ENCODE measurements around the gene PLEKHG1. TPM values are rescaled to one million over a fixed set of nuclear protein-coding genes. Genes with fewer than 3 reads are reported as not detected.

Gene PLEKHG1
- total and polyA plus RNA-seq, 2 of the 13 experiments (the other 11 are each of a cell fraction or from before 2014, with no cell fraction given) = 0.03 to 0.04 TPM

DNA sequence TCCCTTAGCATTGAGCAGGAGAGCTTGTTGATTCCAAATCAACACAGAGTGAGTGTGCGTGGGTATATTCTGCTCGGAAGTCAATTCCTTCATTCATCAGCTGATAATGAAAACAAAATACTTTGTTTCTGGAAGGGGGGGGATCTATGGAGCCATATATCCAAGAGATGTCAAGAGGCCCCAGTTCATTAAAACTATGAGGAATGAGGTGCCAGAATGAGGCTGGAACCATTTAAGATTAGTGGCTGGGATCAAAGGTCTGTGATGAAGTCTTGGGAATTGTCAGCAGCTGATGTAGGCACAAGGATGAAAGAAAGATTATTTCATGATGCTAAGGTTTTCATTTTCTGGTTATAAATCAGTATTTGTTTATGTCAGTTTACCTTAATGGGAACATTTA lies 30.5 kb upstream of the PLEKHG1 start:
- CTCF ChIA-PET (ENCODE audit: low intra/inter-chr PET ratio, low total read pairs) = interaction anchor here (0.8 kb wide), 1 partner anchor 32 kb away, joined by 3 read pairs; no protein-coding TSS in a partner anchor
- ATAC-seq (no peak), FAIRE-seq (no peak), DNase-seq (ENCODE audit: low spot score) (no peak)
- POLR2A ChIA-PET = no interaction called here
- in situ Hi-C loops (cut with HindIII; ENCODE audit: extremely low pct_ligation_motif_present, low pct_unique_long_range_greater_than_20kb) (no loop called here), intact Hi-C loops (cut with micrococcal nuclease; ENCODE audit: unreplicated experiment) (no loop called here)
- no peaks in the 10 kb centered on the region for H3K27me3 ChIP-seq (ENCODE audit: control insufficient read depth in 1 of 2, insufficient read depth in 2 of 2, low read length in 2 of 2)
- 84% methylated on average over 2 of the region's 2 CpGs for WGBS (ENCODE audit: low lambda C conversion rate)
- no peak overlapping the region for H3K9ac ChIP-seq (ENCODE audit: insufficient read depth, low read depth, low read length)
- H3K4me3 ChIP-seq (replicated peaks in 1 of 3; ENCODE audit: insufficient read depth in 1 of 3, low read depth in 2 of 3, low read length in 3 of 3) = no peak overlapping the region
- H2AFZ ChIP-seq (ENCODE audit: low read length) = no peak overlapping the region
- peaks cover 34% of the 10 kb centered on the region for H3K4me1 ChIP-seq (ENCODE audit: insufficient read depth, low read length)
- no peaks in the 10 kb centered on the region for H3K9me3 ChIP-seq (ENCODE audit: low read length)
- H3K79me2 ChIP-seq (ENCODE audit: insufficient read depth, low read length) = no peaks in the 10 kb centered on the region
- no peaks in the 10 kb centered on the region for H3K36me3 ChIP-seq (replicated peaks in 1 of 2; ENCODE audit: control insufficient read depth in 1 of 2, insufficient read depth in 2 of 2, low read length in 2 of 2)
- H3K27ac ChIP-seq (ENCODE audit: extremely low read length, insufficient read depth, low read length) = no peak overlapping the region
- TF ChIP-seq, protein P1, sequence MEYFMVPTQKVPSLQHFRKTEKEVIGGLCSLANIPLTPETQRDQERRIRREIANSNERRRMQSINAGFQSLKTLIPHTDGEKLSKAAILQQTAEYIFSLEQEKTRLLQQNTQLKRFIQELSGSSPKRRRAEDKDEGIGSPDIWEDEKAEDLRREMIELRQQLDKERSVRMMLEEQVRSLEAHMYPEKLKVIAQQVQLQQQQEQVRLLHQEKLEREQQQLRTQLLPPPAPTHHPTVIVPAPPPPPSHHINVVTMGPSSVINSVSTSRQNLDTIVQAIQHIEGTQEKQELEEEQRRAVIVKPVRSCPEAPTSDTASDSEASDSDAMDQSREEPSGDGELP (IDR thresholded peaks at IDR 0.05; ENCODE audit: borderline replicate concordance, low read depth) = no peak
- TF ChIP-seq, protein P2, sequence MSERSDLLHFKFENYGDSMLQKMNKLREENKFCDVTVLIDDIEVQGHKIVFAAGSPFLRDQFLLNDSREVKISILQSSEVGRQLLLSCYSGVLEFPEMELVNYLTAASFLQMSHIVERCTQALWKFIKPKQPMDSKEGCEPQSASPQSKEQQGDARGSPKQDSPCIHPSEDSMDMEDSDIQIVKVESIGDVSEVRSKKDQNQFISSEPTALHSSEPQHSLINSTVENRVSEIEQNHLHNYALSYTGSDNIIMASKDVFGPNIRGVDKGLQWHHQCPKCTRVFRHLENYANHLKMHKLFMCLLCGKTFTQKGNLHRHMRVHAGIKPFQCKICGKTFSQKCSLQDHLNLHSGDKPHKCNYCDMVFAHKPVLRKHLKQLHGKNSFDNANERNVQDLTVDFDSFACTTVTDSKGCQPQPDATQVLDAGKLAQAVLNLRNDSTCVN (CRISPR knock-in tag; IDR thresholded peaks at IDR 0.05; ENCODE audit: borderline replicate concordance) = no peak
- no peaks in the 10 kb centered on the region for H4K20me1 ChIP-seq (ENCODE audit: insufficient read depth, low read length)
- no peak overlapping the region for H3K4me2 ChIP-seq (ENCODE audit: low read depth, low read length)
- BruUV-seq (replicated peaks) = no TSS peak

DNA sequence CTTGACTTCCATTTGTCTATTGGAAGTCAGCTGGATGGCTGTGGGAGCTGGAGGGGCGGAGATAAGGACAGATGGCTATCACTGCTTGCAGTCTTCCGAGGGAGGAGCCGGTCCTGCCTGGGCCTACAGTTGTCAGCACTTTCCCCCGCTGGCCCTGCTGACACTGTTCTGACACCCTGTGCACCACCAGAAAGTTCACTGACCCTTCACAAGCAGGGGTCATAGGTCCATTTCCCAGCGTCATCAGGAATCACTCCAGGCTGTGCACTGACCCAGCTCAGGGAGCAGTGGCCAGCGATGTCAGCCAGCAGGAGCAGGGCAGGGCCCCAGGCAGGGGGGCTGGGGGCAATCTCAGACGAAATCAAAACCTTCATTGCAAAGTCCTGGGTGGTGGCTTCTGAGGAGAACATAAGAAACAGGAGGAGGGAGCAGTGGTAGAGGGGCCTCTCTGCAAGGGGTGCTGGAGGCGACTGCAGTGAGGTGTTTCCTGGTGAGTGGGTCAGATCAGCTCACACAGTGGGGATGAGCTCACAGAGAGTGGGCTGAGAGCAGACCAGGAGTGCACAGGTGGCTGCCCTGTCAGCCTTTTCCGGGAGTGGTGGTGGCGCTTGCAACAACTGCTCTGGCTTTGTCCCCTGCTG lies 26.5 kb upstream of the PLEKHG1 start:
- no peak overlapping the region for H3K27ac ChIP-seq (ENCODE audit: extremely low read length, insufficient read depth, low read length)
- no peak for FAIRE-seq
- 10% methylated on average over 10 of the region's 10 CpGs for WGBS (ENCODE audit: low lambda C conversion rate)
- no peak for DNase-seq (ENCODE audit: low spot score)
- no peaks in the 10 kb centered on the region for H3K9me3 ChIP-seq (ENCODE audit: low read length)
- H4K20me1 ChIP-seq (ENCODE audit: insufficient read depth, low read length) = no peaks in the 10 kb centered on the region
- ATAC-seq = peak; percentile 89
- CTCF ChIA-PET (ENCODE audit: low intra/inter-chr PET ratio, low total read pairs) = no interaction called here
- in situ Hi-C loops (cut with HindIII; ENCODE audit: extremely low pct_ligation_motif_present, low pct_unique_long_range_greater_than_20kb) (no loop called here), intact Hi-C loops (cut with micrococcal nuclease; ENCODE audit: unreplicated experiment) (no loop called here)
- peak overlapping the region; percentile 16; the same call in 1 of the 2 replicates for H3K4me2 ChIP-seq (ENCODE audit: low read depth, low read length)
- H3K9ac ChIP-seq (ENCODE audit: insufficient read depth, low read depth, low read length) = no peak overlapping the region
- no peaks in the 10 kb centered on the region for H3K27me3 ChIP-seq (ENCODE audit: control insufficient read depth in 1 of 2, insufficient read depth in 2 of 2, low read length in 2 of 2)
- no peak overlapping the region for H2AFZ ChIP-seq (ENCODE audit: low read length)
- H3K4me3 ChIP-seq (replicated peaks in 1 of 3; ENCODE audit: insufficient read depth in 1 of 3, low read depth in 2 of 3, low read length in 3 of 3) = no peak overlapping the region
- H3K4me1 ChIP-seq (ENCODE audit: insufficient read depth, low read length) = peaks cover 20% of the 10 kb centered on the region
- no peaks in the 10 kb centered on the region for H3K79me2 ChIP-seq (ENCODE audit: insufficient read depth, low read length)
- H3K36me3 ChIP-seq (replicated peaks in 1 of 2; ENCODE audit: control insufficient read depth in 1 of 2, insufficient read depth in 2 of 2, low read length in 2 of 2) = no peaks in the 10 kb centered on the region
- POLR2A ChIA-PET = no interaction called here
- no TSS peak for BruUV-seq (replicated peaks)
- TF ChIP-seq MLLT10 (CRISPR knock-in tag; IDR thresholded peaks at IDR 0.05) = no peak
- TF ChIP-seq HNRNPK (IDR thresholded peaks at IDR 0.05; ENCODE audit: low read depth, low read length, poor library complexity, severe bottlenecking) = no peak
- TF ChIP-seq, protein P3, sequence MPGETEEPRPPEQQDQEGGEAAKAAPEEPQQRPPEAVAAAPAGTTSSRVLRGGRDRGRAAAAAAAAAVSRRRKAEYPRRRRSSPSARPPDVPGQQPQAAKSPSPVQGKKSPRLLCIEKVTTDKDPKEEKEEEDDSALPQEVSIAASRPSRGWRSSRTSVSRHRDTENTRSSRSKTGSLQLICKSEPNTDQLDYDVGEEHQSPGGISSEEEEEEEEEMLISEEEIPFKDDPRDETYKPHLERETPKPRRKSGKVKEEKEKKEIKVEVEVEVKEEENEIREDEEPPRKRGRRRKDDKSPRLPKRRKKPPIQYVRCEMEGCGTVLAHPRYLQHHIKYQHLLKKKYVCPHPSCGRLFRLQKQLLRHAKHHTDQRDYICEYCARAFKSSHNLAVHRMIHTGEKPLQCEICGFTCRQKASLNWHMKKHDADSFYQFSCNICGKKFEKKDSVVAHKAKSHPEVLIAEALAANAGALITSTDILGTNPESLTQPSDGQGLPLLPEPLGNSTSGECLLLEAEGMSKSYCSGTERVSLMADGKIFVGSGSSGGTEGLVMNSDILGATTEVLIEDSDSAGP (CRISPR knock-in tag; IDR thresholded peaks at IDR 0.05; ENCODE audit: borderline replicate concordance) = peak; percentile 41; the same call in 1 of the 2 replicates
- TF ChIP-seq, protein P4, sequence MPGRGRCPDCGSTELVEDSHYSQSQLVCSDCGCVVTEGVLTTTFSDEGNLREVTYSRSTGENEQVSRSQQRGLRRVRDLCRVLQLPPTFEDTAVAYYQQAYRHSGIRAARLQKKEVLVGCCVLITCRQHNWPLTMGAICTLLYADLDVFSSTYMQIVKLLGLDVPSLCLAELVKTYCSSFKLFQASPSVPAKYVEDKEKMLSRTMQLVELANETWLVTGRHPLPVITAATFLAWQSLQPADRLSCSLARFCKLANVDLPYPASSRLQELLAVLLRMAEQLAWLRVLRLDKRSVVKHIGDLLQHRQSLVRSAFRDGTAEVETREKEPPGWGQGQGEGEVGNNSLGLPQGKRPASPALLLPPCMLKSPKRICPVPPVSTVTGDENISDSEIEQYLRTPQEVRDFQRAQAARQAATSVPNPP (CRISPR knock-in tag; IDR thresholded peaks at IDR 0.05) = no peak
- TF ChIP-seq ZNF598 (CRISPR knock-in tag; IDR thresholded peaks at IDR 0.05; ENCODE audit: borderline replicate concordance) = peak; percentile 56; the same call in 1 of the 2 replicates
- 0 out of 2 replicates have a peak, but pooled peaks have one; percentile 66 for TF ChIP-seq ZNF772 (CRISPR knock-in tag; IDR thresholded peaks at IDR 0.05)
- no peak for TF ChIP-seq MED13 (CRISPR knock-in tag; IDR thresholded peaks at IDR 0.05)
- TF ChIP-seq ARNTL (CRISPR knock-in tag; IDR thresholded peaks at IDR 0.05) = no peak
- TF ChIP-seq, protein P5, sequence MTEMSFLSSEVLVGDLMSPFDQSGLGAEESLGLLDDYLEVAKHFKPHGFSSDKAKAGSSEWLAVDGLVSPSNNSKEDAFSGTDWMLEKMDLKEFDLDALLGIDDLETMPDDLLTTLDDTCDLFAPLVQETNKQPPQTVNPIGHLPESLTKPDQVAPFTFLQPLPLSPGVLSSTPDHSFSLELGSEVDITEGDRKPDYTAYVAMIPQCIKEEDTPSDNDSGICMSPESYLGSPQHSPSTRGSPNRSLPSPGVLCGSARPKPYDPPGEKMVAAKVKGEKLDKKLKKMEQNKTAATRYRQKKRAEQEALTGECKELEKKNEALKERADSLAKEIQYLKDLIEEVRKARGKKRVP (CRISPR knock-in tag; IDR thresholded peaks at IDR 0.05) = no peak

Data from HepG2 (cell line).